K562 (cell line): ENCODE results near the gene HHIPL2. TPM values are rescaled to one million over a fixed set of nuclear protein-coding genes. Genes with fewer than 3 reads are reported as not detected.

Source experiments
- CREB1 ChIP-seq, 2 experiments: sonication (generic) in 1 of 2; formaldehyde crosslinking in 1 of 2; IDR thresholded peaks; 2 replicates each; pipeline versions ENCODE4 v1.6.1 to v1.8.0; 2012 to 2022; ENCODE audit warnings: inconsistent platforms in 1 of 2, mild to moderate bottlenecking in 1 of 2, missing genetic modification reagents in 1 of 2, moderate library complexity in 1 of 2
- FOXK1 ChIP-seq: sonication (generic); formaldehyde crosslinking; IDR thresholded peaks from 2 replicates; pipeline ENCODE4 v1.8.0; 2022; ENCODE audit warnings: missing genetic modification reagents, mild to moderate bottlenecking, borderline replicate concordance
- NFIX ChIP-seq: fragments of 250-450 bp; sonication (Bioruptor Pico); IDR thresholded peaks from 2 replicates; pipeline ENCODE4 v1.4.0; 2020; ENCODE audit warnings: low read depth, mild to moderate bottlenecking, moderate library complexity
- POLR2AphosphoS2 ChIP-seq: IDR thresholded peaks from 2 replicates; pipeline ENCODE4 v1.6.1; 2012; ENCODE audit warnings: low read length, improper control_type of control experiment
- SAFB2 ChIP-seq: fragments of 200-400 bp; formaldehyde crosslinking; IDR thresholded peaks from 2 replicates; pipeline ENCODE4 v1.6.1; 2018; ENCODE audit warnings: borderline replicate concordance, low read length, low read depth, moderate library complexity; ENCODE audit not compliant: severe bottlenecking
- polyA plus RNA-seq, 8 experiments: library from polyadenylated mRNA; depleted of rRNA in 4 of 8; stranded (reverse) in 5 of 8; unstranded in 3 of 8; fragments of >200 nt; fragmentation: Nextera tagmentation in 2 of 8; fragmentation: Illumina TruSeq in 1 of 8; extraction: Ambion mirVana in 2 of 8; extraction: Trizol in 1 of 8; gene quantifications; 2 replicates each; pipeline versions ENCODE4 v1.2.1 to v1.2.3, GENCODE V29; 2011 to 2014; ENCODE audit warnings: inconsistent platforms in 1 of 8, missing spikeins in 1 of 8
- total RNA-seq, 7 experiments: library from RNA; depleted of rRNA in 6 of 7; stranded (reverse); fragments of >200 nt in 6 of 7; fragmentation: Illumina TruSeq in 2 of 7; extraction: Trizol in 2 of 7; gene quantifications; 2 replicates each; pipeline versions ENCODE4 v1.2.1 to v1.2.3, GENCODE V29; 2011 to 2021; ENCODE audit warnings: low replicate concordance in 1 of 7
- TF ChIP-seq, protein P1 (sequence below): fragments of 450-650 bp; IDR thresholded peaks from 2 replicates; pipeline ENCODE4 v1.6.1; 2016
- TF ChIP-seq, protein P2 (sequence below): fragments of 250-450 bp; sonication (Bioruptor Pico); IDR thresholded peaks from 2 replicates; pipeline ENCODE4 v1.4.0; 2020; ENCODE audit warnings: borderline replicate concordance
- TF ChIP-seq, protein P3 (sequence below): IDR thresholded peaks from 2 replicates; pipeline ENCODE4 v1.6.1; 2011; ENCODE audit not compliant: insufficient read length; ENCODE audit errors: extremely low read depth
- TF ChIP-seq, protein P4 (sequence below): fragments of 450-650 bp; IDR thresholded peaks from 2 replicates; pipeline ENCODE4 v1.6.1; 2016; ENCODE audit warnings: missing biosample characterization, missing genetic modification characterization
- TF ChIP-seq, protein P5 (sequence below): fragments of 450-650 bp; IDR thresholded peaks from 2 replicates; pipeline ENCODE4 v1.6.1; 2016; ENCODE audit warnings: low read depth

Gene HHIPL2
- total and polyA plus RNA-seq, 9 of the 15 experiments (the other 6 are each of a cell fraction or from before 2014, with no cell fraction given) = 0.05 to 0.60 (median 0.20) TPM; not detected in 1

DNA sequence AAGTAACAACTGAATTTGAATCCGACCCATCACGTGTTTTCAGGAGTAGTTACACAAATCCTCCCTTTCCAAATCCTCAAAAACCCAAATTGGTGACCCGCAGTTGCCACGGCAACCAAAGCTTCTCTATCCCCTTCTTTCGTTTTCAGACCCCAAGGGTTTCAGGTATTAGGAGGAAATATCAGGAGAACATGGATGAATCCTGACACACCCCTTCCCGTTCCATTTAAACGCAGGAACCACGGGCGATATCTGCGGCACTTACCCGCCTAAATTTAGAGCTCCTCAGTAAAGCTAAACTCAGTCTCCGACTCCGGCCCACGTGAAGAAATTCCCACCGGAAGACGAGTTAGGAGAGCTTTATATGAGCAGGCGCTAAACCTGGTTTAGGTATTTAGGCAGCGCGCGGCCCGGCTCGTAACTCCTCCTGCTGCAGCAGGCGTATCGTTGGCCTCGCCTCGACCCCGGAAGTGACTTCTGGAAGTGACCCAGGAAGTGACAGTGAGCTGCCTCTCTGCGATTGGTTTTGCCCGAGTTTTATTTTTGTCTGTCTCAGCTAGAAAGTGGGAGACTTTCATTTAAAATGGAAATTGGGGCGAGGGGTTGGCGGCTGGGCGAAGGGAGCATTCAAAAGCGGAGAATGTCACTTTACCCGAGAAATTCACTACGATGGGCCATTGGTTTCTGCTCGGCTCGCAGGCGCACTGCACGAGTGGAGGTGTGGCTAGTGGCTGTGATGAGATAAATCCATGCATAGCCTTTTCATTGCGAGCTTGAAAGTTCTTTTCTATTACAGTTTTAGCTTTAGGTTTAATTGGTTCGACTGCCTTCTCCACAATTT, 41.8 kb upstream of the HHIPL2 start, which contains the start of gene TAF1A (continued):
- TF ChIP-seq, protein P1, sequence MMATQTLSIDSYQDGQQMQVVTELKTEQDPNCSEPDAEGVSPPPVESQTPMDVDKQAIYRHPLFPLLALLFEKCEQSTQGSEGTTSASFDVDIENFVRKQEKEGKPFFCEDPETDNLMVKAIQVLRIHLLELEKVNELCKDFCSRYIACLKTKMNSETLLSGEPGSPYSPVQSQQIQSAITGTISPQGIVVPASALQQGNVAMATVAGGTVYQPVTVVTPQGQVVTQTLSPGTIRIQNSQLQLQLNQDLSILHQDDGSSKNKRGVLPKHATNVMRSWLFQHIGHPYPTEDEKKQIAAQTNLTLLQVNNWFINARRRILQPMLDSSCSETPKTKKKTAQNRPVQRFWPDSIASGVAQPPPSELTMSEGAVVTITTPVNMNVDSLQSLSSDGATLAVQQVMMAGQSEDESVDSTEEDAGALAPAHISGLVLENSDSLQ = peak; percentile 72
- TF ChIP-seq, protein P2, sequence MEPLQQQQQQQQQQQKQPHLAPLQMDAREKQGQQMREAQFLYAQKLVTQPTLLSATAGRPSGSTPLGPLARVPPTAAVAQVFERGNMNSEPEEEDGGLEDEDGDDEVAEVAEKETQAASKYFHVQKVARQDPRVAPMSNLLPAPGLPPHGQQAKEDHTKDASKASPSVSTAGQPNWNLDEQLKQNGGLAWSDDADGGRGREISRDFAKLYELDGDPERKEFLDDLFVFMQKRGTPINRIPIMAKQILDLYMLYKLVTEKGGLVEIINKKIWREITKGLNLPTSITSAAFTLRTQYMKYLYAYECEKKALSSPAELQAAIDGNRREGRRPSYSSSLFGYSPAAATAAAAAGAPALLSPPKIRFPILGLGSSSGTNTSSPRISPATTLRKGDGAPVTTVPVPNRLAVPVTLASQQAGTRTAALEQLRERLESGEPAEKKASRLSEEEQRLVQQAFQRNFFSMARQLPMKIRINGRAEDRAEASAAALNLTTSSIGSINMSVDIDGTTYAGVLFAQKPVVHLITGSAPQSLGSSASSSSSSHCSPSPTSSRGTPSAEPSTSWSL (CRISPR knock-in tag) = no peak
- TF ChIP-seq, protein P3, sequence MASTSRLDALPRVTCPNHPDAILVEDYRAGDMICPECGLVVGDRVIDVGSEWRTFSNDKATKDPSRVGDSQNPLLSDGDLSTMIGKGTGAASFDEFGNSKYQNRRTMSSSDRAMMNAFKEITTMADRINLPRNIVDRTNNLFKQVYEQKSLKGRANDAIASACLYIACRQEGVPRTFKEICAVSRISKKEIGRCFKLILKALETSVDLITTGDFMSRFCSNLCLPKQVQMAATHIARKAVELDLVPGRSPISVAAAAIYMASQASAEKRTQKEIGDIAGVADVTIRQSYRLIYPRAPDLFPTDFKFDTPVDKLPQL = no peak
- TF ChIP-seq SAFB2 = no peak
- 0 out of 2 replicates have a peak, but pooled peaks have one; percentile 4 for TF ChIP-seq NFIX (CRISPR knock-in tag)
- TF ChIP-seq, protein P4, sequence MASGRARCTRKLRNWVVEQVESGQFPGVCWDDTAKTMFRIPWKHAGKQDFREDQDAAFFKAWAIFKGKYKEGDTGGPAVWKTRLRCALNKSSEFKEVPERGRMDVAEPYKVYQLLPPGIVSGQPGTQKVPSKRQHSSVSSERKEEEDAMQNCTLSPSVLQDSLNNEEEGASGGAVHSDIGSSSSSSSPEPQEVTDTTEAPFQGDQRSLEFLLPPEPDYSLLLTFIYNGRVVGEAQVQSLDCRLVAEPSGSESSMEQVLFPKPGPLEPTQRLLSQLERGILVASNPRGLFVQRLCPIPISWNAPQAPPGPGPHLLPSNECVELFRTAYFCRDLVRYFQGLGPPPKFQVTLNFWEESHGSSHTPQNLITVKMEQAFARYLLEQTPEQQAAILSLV (tag) = no peak
- TF ChIP-seq POLR2AphosphoS2 = no peak
- TF ChIP-seq, protein P5, sequence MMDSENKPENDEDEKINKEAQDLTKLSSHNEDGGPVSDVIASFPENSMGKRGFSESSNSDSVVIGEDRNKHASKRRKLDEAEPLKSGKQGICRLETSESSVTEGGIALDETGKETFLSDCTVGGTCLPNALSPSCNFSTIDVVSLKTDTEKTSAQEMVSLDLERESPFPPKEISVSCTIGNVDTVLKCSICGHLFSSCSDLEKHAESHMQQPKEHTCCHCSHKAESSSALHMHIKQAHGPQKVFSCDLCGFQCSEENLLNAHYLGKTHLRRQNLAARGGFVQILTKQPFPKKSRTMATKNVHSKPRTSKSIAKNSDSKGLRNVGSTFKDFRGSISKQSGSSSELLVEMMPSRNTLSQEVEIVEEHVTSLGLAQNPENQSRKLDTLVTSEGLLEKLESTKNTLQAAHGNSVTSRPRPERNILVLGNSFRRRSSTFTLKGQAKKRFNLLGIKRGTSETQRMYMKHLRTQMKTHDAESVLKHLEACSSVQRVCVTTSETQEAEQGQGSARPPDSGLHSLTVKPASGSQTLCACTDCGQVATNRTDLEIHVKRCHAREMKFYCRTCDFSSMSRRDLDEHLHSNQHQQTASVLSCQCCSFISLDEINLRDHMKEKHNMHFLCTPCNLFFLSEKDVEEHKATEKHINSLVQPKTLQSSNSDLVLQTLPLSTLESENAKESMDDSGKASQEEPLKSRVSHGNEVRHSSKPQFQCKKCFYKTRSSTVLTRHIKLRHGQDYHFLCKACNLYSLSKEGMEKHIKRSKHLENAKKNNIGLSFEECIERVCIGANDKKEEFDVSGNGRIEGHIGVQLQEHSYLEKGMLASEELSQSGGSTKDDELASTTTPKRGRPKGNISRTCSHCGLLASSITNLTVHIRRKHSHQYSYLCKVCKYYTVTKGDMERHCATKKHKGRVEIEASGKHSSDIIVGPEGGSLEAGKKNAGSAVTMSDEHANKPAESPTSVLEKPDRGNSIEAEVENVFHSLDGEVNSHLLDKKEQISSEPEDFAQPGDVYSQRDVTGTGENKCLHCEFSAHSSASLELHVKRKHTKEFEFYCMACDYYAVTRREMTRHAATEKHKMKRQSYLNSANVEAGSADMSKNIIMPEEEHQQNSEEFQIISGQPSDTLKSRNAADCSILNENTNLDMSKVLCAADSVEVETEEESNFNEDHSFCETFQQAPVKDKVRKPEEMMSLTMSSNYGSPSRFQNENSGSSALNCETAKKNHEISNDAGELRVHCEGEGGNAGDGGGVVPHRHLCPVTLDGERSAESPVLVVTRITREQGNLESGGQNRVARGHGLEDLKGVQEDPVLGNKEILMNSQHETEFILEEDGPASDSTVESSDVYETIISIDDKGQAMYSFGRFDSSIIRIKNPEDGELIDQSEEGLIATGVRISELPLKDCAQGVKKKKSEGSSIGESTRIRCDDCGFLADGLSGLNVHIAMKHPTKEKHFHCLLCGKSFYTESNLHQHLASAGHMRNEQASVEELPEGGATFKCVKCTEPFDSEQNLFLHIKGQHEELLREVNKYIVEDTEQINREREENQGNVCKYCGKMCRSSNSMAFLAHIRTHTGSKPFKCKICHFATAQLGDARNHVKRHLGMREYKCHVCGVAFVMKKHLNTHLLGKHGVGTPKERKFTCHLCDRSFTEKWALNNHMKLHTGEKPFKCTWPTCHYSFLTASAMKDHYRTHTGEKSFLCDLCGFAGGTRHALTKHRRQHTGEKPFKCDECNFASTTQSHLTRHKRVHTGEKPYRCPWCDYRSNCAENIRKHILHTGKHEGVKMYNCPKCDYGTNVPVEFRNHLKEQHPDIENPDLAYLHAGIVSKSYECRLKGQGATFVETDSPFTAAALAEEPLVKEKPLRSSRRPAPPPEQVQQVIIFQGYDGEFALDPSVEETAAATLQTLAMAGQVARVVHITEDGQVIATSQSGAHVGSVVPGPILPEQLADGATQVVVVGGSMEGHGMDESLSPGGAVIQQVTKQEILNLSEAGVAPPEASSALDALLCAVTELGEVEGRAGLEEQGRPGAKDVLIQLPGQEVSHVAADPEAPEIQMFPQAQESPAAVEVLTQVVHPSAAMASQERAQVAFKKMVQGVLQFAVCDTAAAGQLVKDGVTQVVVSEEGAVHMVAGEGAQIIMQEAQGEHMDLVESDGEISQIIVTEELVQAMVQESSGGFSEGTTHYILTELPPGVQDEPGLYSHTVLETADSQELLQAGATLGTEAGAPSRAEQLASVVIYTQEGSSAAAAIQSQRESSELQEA = no peak
- no peak for TF ChIP-seq FOXK1 (CRISPR knock-in tag)
- peak; percentile 42; the same call in 1 of the 2 replicates for TF ChIP-seq CREB1 (IDR thresholded peaks at IDR 0.05)
- TF ChIP-seq CREB1 (CRISPR knock-in tag; IDR thresholded peaks at IDR 0.05) = peak; percentile 44; the same call in 1 of the 2 replicates
